Measurements from ENCODE around the gene RRP15.

RRP15 gene

DNA sequence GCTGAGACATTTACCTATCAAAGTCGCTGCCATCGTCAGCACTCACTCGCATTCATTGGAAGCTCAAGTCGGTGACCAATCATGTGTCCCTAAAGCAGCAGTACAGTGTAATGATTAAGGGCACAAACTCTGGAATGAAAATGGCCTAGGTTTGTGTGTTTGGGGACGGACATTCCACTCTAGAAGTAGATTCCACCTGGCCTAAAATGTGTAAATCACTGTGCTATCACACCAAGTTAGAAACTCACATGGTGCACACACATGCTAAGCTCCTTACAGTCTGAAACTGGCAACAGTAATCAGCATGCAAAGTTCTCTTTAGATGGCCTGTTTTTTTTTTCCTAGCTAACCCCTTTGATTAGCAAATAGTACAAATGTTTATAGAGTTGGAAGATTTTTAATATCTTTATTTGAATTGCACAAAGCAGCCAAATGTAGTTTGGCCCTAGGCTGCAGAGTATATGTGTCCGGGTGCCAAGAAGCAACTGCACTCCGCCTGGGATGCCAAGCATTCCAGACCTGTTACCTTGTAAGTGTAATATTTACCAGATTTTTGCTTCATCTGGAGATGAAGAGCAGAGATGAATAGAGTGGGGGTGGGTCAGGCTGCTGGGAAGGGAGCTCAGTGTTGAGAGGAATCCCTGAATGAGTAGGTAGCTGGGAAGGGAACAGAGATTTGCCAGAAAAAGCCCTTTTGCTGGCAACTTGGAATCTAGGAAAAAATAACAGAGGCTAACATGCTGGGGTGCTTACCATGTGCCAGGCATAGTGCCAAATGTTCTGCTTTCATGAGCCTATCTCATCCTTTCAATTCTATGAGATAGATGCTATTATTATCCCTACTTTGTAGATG is 95.3 kb downstream of the RRP15 start:
- Histone ChIP-seq H2AFZ (ENCODE audit: low read depth, low read length) (no peak overlapping the region), H3K36me3 (ENCODE audit: insufficient read depth, low read length) (no peaks in the 10 kb centered on the region), H3K4me1 (ENCODE audit: insufficient read depth, low read length) (peaks cover 5% of the 10 kb centered on the region), H3K4me3 (ENCODE audit: low read length) (no peak overlapping the region), H3K27me3 (ENCODE audit: insufficient read depth, low read length) (no peaks in the 10 kb centered on the region), H3K9me3 (ENCODE audit: low read length) (peaks cover 1% of the 10 kb centered on the region)

DNA sequence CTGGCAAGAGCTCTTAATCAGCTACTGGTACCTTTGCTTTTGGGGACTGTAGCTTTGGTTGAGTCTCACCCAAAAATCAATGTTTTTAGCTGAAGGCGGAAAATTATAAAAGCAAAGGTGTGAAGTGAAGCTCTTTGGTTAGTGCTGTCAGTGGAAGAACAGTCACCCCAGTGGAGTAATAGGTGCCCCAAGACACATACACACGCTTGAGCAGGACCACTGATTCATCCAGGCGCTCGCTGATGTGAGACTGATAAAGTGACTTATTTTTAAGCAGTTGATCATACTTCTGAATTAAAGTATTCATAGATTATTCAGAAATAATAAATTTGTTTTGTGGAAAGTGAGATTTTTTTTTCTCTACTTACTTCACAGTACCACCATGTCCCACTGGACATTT is 97.2 kb downstream of the RRP15 start:
- Histone ChIP-seq H3K27me3 (ENCODE audit: insufficient read depth, low read length) (no peaks in the 10 kb centered on the region), H3K4me3 (ENCODE audit: low read length) (no peak overlapping the region), H3K36me3 (ENCODE audit: insufficient read depth, low read length) (no peaks in the 10 kb centered on the region), H3K9me3 (ENCODE audit: low read length) (peaks cover 1% of the 10 kb centered on the region), H3K4me1 (ENCODE audit: insufficient read depth, low read length) (no peaks in the 10 kb centered on the region), H2AFZ (ENCODE audit: low read depth, low read length) (no peak overlapping the region)

DNA sequence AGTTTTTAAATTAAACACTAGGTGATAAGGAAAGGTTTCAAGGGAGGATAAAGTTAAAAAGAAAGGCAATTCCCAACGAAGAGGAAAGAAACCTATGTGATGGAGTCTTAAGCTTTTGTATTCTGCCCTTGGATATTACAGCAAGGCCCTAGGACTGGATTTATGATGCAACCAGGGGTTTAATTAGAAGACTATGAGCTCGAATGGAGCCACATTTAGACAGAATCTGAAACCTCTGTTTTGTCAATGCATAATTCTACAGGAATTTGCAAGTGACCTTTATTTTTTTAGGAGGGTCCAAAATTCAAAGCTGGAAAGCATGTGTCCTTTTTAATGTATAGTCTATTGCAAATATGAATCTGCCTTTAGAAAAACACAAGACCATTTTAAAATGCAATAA is 98.0 kb downstream of the RRP15 start:
- no peaks in the 10 kb centered on the region for H3K4me1 ChIP-seq (ENCODE audit: insufficient read depth, low read length)
- no peaks in the 10 kb centered on the region for H3K36me3 ChIP-seq (ENCODE audit: insufficient read depth, low read length)
- H3K27me3 ChIP-seq (ENCODE audit: insufficient read depth, low read length): no peaks in the 10 kb centered on the region

DNA sequence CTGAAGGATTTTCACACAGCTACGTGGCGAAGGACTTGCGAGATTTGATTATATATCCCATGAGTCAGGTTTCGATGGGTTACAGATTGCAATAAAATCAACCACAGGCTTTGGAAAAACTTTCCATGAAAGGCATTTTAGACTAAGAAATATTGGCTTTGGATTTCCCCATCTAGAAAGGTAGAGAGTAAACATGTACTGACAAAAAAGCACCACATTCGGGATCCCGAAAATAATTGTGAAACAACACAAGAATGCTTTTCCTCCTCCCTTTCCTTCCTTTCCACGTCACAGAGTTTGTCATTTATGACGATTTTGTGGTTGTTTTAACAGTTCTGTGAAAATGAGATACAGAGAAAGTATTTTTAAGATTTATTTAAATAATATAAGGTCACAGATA is 98.6 kb downstream of the RRP15 start:
- Histone ChIP-seq H3K27me3 (ENCODE audit: insufficient read depth, low read length) (no peaks in the 10 kb centered on the region), H3K36me3 (ENCODE audit: insufficient read depth, low read length) (no peaks in the 10 kb centered on the region), H3K4me1 (ENCODE audit: insufficient read depth, low read length) (no peaks in the 10 kb centered on the region), H3K9me3 (ENCODE audit: low read length) (peaks cover under 1% of the 10 kb centered on the region), H2AFZ (ENCODE audit: low read depth, low read length) (no peak overlapping the region), H3K4me3 (ENCODE audit: low read length) (no peak overlapping the region)

More for the DNA sequence above, 98.0 kb downstream of the RRP15 start:
- Histone ChIP-seq H3K4me3 (ENCODE audit: low read length) (no peak overlapping the region), H2AFZ (ENCODE audit: low read depth, low read length) (no peak overlapping the region), H3K9me3 (ENCODE audit: low read length) (peaks cover 1% of the 10 kb centered on the region)

DNA sequence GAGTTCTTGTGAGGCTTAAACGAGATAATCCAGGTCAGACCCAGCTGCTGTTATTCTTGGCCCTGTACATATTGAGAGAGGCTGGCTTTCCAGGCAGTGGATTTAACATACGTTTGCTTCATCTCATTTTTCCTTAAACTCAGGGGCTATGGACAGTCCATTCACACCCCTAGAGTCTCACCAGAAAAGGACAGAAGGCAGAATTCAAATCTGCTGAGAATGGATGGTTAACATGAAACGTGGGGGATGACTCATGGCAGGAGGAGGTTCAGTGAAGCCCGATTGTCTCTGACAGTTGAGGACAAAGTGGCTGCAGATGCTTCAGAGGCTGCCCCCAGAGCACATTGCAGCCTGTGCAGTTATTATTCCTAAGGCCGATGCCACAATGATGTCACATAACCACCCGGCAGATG is 99.5 kb downstream of the RRP15 start:
- no peaks in the 10 kb centered on the region for H3K9me3 ChIP-seq (ENCODE audit: low read length)
- H3K4me3 ChIP-seq (ENCODE audit: low read length): no peak overlapping the region
- no peaks in the 10 kb centered on the region for H3K4me1 ChIP-seq (ENCODE audit: insufficient read depth, low read length)
- H2AFZ ChIP-seq (ENCODE audit: low read depth, low read length): no peak overlapping the region
- no peaks in the 10 kb centered on the region for H3K27me3 ChIP-seq (ENCODE audit: insufficient read depth, low read length)
- no peaks in the 10 kb centered on the region for H3K36me3 ChIP-seq (ENCODE audit: insufficient read depth, low read length)

Measured in neuron (in vitro differentiated cells).